K562 (cell line): ENCODE results near the gene GPRIN2. TPM values are rescaled to one million over a fixed set of nuclear protein-coding genes. Genes with fewer than 3 reads are reported as not detected.

Experiments
- CBX3 ChIP-seq, 2 experiments: IDR thresholded peaks; 1 replicate in 1 of 2; 2 replicates in 1 of 2; pipeline ENCODE4 v1.6.1; 2012; ENCODE audit warnings: inconsistent platforms in 2 of 2, low read length in 2 of 2, borderline replicate concordance in 1 of 2, control low read depth in 1 of 2
- CREBBP ChIP-seq: IDR thresholded peaks from one replicate; pipeline ENCODE4 v1.6.1; 2012; ENCODE audit warnings: low read depth, mild to moderate bottlenecking, control low read depth, inconsistent platforms, low read length
- CTBP1 ChIP-seq: fragments of 450-650 bp; IDR thresholded peaks from 2 replicates; pipeline ENCODE4 v1.6.1; 2016; ENCODE audit warnings: borderline replicate concordance
- DPF2 ChIP-seq: fragments of 450-650 bp; IDR thresholded peaks from 2 replicates; pipeline ENCODE4 v1.6.1; 2016
- HCFC1 ChIP-seq: IDR thresholded peaks from 2 replicates; pipeline ENCODE4 v1.6.1; 2012; ENCODE audit warnings: low read depth, low read length, improper control_type of control experiment
- HDAC6 ChIP-seq: IDR thresholded peaks from 2 replicates; pipeline ENCODE4 v1.6.1; 2012; ENCODE audit warnings: low read depth, mild to moderate bottlenecking, control low read depth, inconsistent platforms, low read length, moderate library complexity
- HDAC8 ChIP-seq: fragments of 450-650 bp; IDR thresholded peaks from 2 replicates; pipeline ENCODE4 v1.6.1; 2016; ENCODE audit warnings: mild to moderate bottlenecking, missing genetic modification characterization, moderate library complexity, missing compliant biosample characterization
- HNRNPL ChIP-seq: fragments of 200-400 bp; formaldehyde crosslinking; IDR thresholded peaks from 2 replicates; pipeline ENCODE4 v1.6.1; 2017; ENCODE audit warnings: low read depth, mild to moderate bottlenecking, low read length
- KLF13 ChIP-seq: fragments of 450-650 bp; IDR thresholded peaks from 2 replicates; pipeline ENCODE4 v1.6.1; 2016; ENCODE audit warnings: missing genetic modification characterization, low read depth, mild to moderate bottlenecking, missing compliant biosample characterization, moderate library complexity, borderline replicate concordance
- MAFK ChIP-seq: IDR thresholded peaks from 2 replicates; pipeline ENCODE4 v1.6.1; 2011; ENCODE audit warnings: low read length, improper control_type of control experiment
- SIRT6 ChIP-seq: IDR thresholded peaks from one replicate; pipeline ENCODE4 v1.6.1; 2012; ENCODE audit warnings: low read depth, mild to moderate bottlenecking, control low read depth, inconsistent platforms, low read length, moderate library complexity
- SRSF1 ChIP-seq: fragments of 200-400 bp; formaldehyde crosslinking; IDR thresholded peaks from 2 replicates; pipeline ENCODE4 v1.6.1; 2017; ENCODE audit warnings: mild to moderate bottlenecking, low read depth, low read length, moderate library complexity
- TEAD4 ChIP-seq, 2 experiments: sonication (generic) in 1 of 2; formaldehyde crosslinking in 1 of 2; IDR thresholded peaks; 2 replicates each; pipeline versions ENCODE4 v1.6.1 to v1.8.0; 2012 to 2022; ENCODE audit warnings: borderline replicate concordance in 1 of 2, inconsistent platforms in 1 of 2, low read length in 1 of 2, mild to moderate bottlenecking in 1 of 2, missing genetic modification reagents in 1 of 2
- ZNF124 ChIP-seq: sonication (generic); formaldehyde crosslinking; IDR thresholded peaks from 2 replicates; pipeline ENCODE4 v1.8.1; 2022; ENCODE audit warnings: missing genetic modification reagents
- ZNF408 ChIP-seq: fragments of 250-450 bp; sonication (Bioruptor Pico); IDR thresholded peaks from 2 replicates; pipeline ENCODE4 v1.4.0; 2020; ENCODE audit warnings: low read depth, mild to moderate bottlenecking, moderate library complexity
- ZNF445 ChIP-seq: fragments of 250-450 bp; sonication (Bioruptor Pico); IDR thresholded peaks from 2 replicates; pipeline ENCODE4 v1.4.0; 2020; ENCODE audit warnings: low read depth, mild to moderate bottlenecking, moderate library complexity
- polyA plus RNA-seq, 8 experiments: library from polyadenylated mRNA; depleted of rRNA in 4 of 8; stranded (reverse) in 5 of 8; unstranded in 3 of 8; fragments of >200 nt; fragmentation: Nextera tagmentation in 2 of 8; fragmentation: Illumina TruSeq in 1 of 8; extraction: Ambion mirVana in 2 of 8; extraction: Trizol in 1 of 8; gene quantifications; 2 replicates each; pipeline versions ENCODE4 v1.2.1 to v1.2.3, GENCODE V29; 2011 to 2014; ENCODE audit warnings: inconsistent platforms in 1 of 8, missing spikeins in 1 of 8
- total RNA-seq, 7 experiments: library from RNA; depleted of rRNA in 6 of 7; stranded (reverse); fragments of >200 nt in 6 of 7; fragmentation: Illumina TruSeq in 2 of 7; extraction: Trizol in 2 of 7; gene quantifications; 2 replicates each; pipeline versions ENCODE4 v1.2.1 to v1.2.3, GENCODE V29; 2011 to 2021; ENCODE audit warnings: low replicate concordance in 1 of 7
- TF ChIP-seq, protein P1 (sequence below): fragments of 450-650 bp; IDR thresholded peaks from 2 replicates; pipeline ENCODE4 v1.6.1; 2017; ENCODE audit warnings: antibody characterized with exemption
- TF ChIP-seq, protein P2 (sequence below): sonication (generic); formaldehyde crosslinking; IDR thresholded peaks from 2 replicates; pipeline ENCODE4 v1.4.0; 2020; ENCODE audit warnings: mild to moderate bottlenecking, missing genetic modification reagents
- TF ChIP-seq, protein P3 (sequence below): sonication (generic); formaldehyde crosslinking; IDR thresholded peaks from 2 replicates; pipeline ENCODE4 v1.8.1; 2023; ENCODE audit warnings: missing genetic modification reagents, mild to moderate bottlenecking, borderline replicate concordance

GPRIN2 gene
- total and polyA plus RNA-seq, 9 of the 15 experiments (the other 6 are each of a cell fraction or from before 2014, with no cell fraction given), result not detected

DNA sequence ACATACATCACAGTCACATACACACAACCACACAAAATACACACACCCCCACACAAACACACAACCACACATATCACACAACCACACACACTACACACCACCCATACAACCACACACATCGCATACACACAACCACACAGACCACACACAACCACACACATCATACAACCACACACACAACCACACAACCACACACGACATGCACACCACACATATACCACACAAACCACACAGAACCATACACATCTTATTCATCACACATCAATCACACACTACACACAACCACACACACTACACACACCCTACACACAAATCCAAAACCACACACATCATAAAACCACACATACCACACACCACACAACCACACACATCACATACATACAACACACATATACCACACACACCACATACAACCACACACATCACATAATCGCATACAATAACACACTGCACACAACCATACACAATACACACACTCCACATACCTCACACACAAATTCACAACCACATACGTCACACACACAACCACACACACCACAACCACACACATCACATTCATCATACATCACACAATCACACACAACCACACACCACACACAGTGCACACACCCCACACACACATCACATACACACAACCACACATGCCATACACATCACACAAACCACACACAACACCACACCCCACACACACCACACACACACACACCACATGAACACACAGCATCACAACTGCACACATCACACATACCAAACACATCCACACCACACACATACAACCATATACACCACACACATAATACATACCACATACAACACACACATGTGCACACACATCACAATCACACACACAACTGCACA lies 30.4 kb downstream of the GPRIN2 start (continued):
- TF ChIP-seq, protein P1, sequence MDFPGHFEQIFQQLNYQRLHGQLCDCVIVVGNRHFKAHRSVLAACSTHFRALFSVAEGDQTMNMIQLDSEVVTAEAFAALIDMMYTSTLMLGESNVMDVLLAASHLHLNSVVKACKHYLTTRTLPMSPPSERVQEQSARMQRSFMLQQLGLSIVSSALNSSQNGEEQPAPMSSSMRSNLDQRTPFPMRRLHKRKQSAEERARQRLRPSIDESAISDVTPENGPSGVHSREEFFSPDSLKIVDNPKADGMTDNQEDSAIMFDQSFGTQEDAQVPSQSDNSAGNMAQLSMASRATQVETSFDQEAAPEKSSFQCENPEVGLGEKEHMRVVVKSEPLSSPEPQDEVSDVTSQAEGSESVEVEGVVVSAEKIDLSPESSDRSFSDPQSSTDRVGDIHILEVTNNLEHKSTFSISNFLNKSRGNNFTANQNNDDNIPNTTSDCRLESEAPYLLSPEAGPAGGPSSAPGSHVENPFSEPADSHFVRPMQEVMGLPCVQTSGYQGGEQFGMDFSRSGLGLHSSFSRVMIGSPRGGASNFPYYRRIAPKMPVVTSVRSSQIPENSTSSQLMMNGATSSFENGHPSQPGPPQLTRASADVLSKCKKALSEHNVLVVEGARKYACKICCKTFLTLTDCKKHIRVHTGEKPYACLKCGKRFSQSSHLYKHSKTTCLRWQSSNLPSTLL, result no peak; the same call in 1 of the 2 replicates
- TF ChIP-seq ZNF124, result peak; percentile 60; the same call in 1 of the 2 replicates
- no peak for TF ChIP-seq HNRNPL
- no peak for TF ChIP-seq SIRT6
- TF ChIP-seq MAFK, result no peak
- no peak for TF ChIP-seq ZNF445 (CRISPR knock-in tag)
- no peak for TF ChIP-seq CTBP1
- TF ChIP-seq HDAC8 (tag), result no peak
- TF ChIP-seq TEAD4 (IDR thresholded peaks at IDR 0.05; ENCODE audit: low read length), result no peak
- no peak for TF ChIP-seq TEAD4 (CRISPR knock-in tag; IDR thresholded peaks at IDR 0.05; ENCODE audit: borderline replicate concordance)
- TF ChIP-seq HCFC1, result no peak
- no peak for TF ChIP-seq KLF13 (tag)
- TF ChIP-seq HDAC6, result no peak
- peak; percentile 81 for TF ChIP-seq CREBBP
- TF ChIP-seq, protein P2, sequence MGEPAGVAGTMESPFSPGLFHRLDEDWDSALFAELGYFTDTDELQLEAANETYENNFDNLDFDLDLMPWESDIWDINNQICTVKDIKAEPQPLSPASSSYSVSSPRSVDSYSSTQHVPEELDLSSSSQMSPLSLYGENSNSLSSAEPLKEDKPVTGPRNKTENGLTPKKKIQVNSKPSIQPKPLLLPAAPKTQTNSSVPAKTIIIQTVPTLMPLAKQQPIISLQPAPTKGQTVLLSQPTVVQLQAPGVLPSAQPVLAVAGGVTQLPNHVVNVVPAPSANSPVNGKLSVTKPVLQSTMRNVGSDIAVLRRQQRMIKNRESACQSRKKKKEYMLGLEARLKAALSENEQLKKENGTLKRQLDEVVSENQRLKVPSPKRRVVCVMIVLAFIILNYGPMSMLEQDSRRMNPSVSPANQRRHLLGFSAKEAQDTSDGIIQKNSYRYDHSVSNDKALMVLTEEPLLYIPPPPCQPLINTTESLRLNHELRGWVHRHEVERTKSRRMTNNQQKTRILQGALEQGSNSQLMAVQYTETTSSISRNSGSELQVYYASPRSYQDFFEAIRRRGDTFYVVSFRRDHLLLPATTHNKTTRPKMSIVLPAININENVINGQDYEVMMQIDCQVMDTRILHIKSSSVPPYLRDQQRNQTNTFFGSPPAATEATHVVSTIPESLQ (CRISPR knock-in tag), result no peak
- peak in 1 of 2 experiments; percentile 70; a peak in 1 of 3 replicates for TF ChIP-seq CBX3 (IDR thresholded peaks at IDR 0.05; ENCODE audit: borderline replicate concordance in 1 of 2, low read length in 2 of 2)
- TF ChIP-seq, protein P3, sequence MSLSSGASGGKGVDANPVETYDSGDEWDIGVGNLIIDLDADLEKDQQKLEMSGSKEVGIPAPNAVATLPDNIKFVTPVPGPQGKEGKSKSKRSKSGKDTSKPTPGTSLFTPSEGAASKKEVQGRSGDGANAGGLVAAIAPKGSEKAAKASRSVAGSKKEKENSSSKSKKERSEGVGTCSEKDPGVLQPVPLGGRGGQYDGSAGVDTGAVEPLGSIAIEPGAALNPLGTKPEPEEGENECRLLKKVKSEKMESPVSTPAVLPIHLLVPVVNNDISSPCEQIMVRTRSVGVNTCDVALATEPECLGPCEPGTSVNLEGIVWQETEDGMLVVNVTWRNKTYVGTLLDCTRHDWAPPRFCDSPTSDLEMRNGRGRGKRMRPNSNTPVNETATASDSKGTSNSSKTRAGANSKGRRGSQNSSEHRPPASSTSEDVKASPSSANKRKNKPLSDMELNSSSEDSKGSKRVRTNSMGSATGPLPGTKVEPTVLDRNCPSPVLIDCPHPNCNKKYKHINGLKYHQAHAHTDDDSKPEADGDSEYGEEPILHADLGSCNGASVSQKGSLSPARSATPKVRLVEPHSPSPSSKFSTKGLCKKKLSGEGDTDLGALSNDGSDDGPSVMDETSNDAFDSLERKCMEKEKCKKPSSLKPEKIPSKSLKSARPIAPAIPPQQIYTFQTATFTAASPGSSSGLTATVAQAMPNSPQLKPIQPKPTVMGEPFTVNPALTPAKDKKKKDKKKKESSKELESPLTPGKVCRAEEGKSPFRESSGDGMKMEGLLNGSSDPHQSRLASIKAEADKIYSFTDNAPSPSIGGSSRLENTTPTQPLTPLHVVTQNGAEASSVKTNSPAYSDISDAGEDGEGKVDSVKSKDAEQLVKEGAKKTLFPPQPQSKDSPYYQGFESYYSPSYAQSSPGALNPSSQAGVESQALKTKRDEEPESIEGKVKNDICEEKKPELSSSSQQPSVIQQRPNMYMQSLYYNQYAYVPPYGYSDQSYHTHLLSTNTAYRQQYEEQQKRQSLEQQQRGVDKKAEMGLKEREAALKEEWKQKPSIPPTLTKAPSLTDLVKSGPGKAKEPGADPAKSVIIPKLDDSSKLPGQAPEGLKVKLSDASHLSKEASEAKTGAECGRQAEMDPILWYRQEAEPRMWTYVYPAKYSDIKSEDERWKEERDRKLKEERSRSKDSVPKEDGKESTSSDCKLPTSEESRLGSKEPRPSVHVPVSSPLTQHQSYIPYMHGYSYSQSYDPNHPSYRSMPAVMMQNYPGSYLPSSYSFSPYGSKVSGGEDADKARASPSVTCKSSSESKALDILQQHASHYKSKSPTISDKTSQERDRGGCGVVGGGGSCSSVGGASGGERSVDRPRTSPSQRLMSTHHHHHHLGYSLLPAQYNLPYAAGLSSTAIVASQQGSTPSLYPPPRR (CRISPR knock-in tag), result no peak
- TF ChIP-seq SRSF1, result no peak
- no peak for TF ChIP-seq DPF2
- TF ChIP-seq ZNF408 (CRISPR knock-in tag), result no peak
